GM21526 (cell line): ENCODE data around the gene PRKAG3.
A peak's percentile ranks its signal among the peaks of the same experiment; 100 is the strongest.

Experiments
- ATAC-seq: cut with Tn5 transposase; IDR thresholded peaks from one replicate; pipeline ENCODE4 v1.9.1; 2021; ENCODE audit warnings: moderate library complexity; ENCODE audit not compliant: unreplicated experiment, low FRiP score

The PRKAG3 gene

GRCh38 chr2:218831378-218831990 lies at the start of gene PRKAG3:
Gene PRKAG3, minus strand, starts transcription at chr2:218831803.
- no peak for ATAC-seq

GRCh38 chr2:218880859-218881594 lies 49.4 kb upstream of the PRKAG3 start:
- no peak for ATAC-seq

- ATAC-seq: peak; percentile 70
Observed at GRCh38 chr2:218880102-218880858, 48.7 kb upstream of the PRKAG3 start, which contains the start of gene WNT10A. Gene WNT10A, plus strand, starts transcription at chr2:218880852. Its CDS starts 144 bp downstream, at chr2:218880996.

- ATAC-seq: no peak
Observed at GRCh38 chr2:218879776-218880101, 48.1 kb upstream of the PRKAG3 start.

GRCh38 chr2:218878926-218879761 lies 47.5 kb upstream of the PRKAG3 start:
- no peak for ATAC-seq

GRCh38 chr2:218878486-218878885 lies 46.9 kb upstream of the PRKAG3 start:
- ATAC-seq: no peak

GRCh38 chr2:218877891-218878290 lies 46.3 kb upstream of the PRKAG3 start:
- no peak for ATAC-seq

- ATAC-seq: no peak
Observed at GRCh38 chr2:218877331-218877730, 45.7 kb upstream of the PRKAG3 start.

- no peak for ATAC-seq
Observed at GRCh38 chr2:218876562-218877219, 45.1 kb upstream of the PRKAG3 start.

GRCh38 chr2:218875692-218876246 lies 44.2 kb upstream of the PRKAG3 start:
- ATAC-seq: no peak

- ATAC-seq: no peak
Observed at GRCh38 chr2:218873359-218874194, 42.0 kb upstream of the PRKAG3 start.

- no peak for ATAC-seq
Observed at GRCh38 chr2:218872645-218873358, 41.2 kb upstream of the PRKAG3 start.

GRCh38 chr2:218871345-218872302 lies 40.0 kb upstream of the PRKAG3 start:
- ATAC-seq: no peak

- no peak for ATAC-seq
Observed at GRCh38 chr2:218870984-218871344, 39.4 kb upstream of the PRKAG3 start.

GRCh38 chr2:218869064-218869463 lies 37.5 kb upstream of the PRKAG3 start:
- ATAC-seq: no peak

- no peak for ATAC-seq
Observed at GRCh38 chr2:218867900-218868299, 36.3 kb upstream of the PRKAG3 start.

- no peak for ATAC-seq
Observed at GRCh38 chr2:218865999-218866398, 34.4 kb upstream of the PRKAG3 start.
